H9 (cell line): ENCODE results near the gene KIF13A. TPM values are rescaled to one million over a fixed set of nuclear protein-coding genes. Genes with fewer than 3 reads are reported as not detected.

Experiments
- DNase-seq: peaks from one replicate; pipeline ENCODE4 v3.0.0-alpha.2; 2017
- H2AFZ ChIP-seq: one replicate; pipeline ENCODE4 v1.6.1; 2013; ENCODE audit warnings: mild to moderate bottlenecking, low read length, control low read depth, moderate library complexity
- H2AK5ac ChIP-seq: 2 replicates; pipeline ENCODE4 v1.6.1; 2013; ENCODE audit warnings: low read length, control low read depth, mixed read lengths; ENCODE audit not compliant: insufficient read length
- H2BK120ac ChIP-seq: one replicate; pipeline ENCODE4 v1.6.1; 2013; ENCODE audit warnings: low read depth, mild to moderate bottlenecking, low read length, control low read depth, inconsistent platforms; ENCODE audit not compliant: poor library complexity, severe bottlenecking
- H2BK12ac ChIP-seq: 2 replicates; pipeline ENCODE4 v1.6.1; 2013; ENCODE audit warnings: low read length, control low read depth, mixed read lengths, low read depth; ENCODE audit not compliant: insufficient read length
- H2BK15ac ChIP-seq: 2 replicates; pipeline ENCODE4 v1.6.1; 2013; ENCODE audit warnings: low read depth, low read length, control low read depth
- H2BK20ac ChIP-seq: one replicate; pipeline ENCODE4 v1.6.1; 2013; ENCODE audit warnings: low read depth, mild to moderate bottlenecking, low read length, control low read depth, inconsistent platforms; ENCODE audit not compliant: poor library complexity, severe bottlenecking
- H2BK5ac ChIP-seq: 2 replicates; pipeline ENCODE4 v1.6.1; 2013; ENCODE audit warnings: low read length, control low read depth, mixed read lengths; ENCODE audit not compliant: insufficient read length
- H3K14ac ChIP-seq: 2 replicates; pipeline ENCODE4 v1.6.1; 2013; ENCODE audit warnings: low read length, control low read depth; ENCODE audit not compliant: insufficient read depth
- H3K18ac ChIP-seq: 2 replicates; pipeline ENCODE4 v1.6.1; 2013; ENCODE audit warnings: low read depth, mild to moderate bottlenecking, mixed read lengths, low read length, control low read depth; ENCODE audit not compliant: insufficient read length
- H3K23ac ChIP-seq: 2 replicates; pipeline ENCODE4 v1.6.1; 2013; ENCODE audit warnings: low read length, control low read depth, mixed read lengths, low read depth; ENCODE audit not compliant: insufficient read length
- H3K23me2 ChIP-seq: 2 replicates; pipeline ENCODE4 v1.6.1; 2013; ENCODE audit warnings: low read depth, mild to moderate bottlenecking, mixed read lengths, low read length, control low read depth; ENCODE audit not compliant: insufficient read length, poor library complexity, severe bottlenecking
- H3K27ac ChIP-seq: 2 replicates; pipeline ENCODE4 v1.5.1; 2013; ENCODE audit warnings: low read length, control low read depth, mixed read lengths, low read depth; ENCODE audit not compliant: insufficient read length
- H3K27me3 ChIP-seq: 2 replicates; pipeline ENCODE4 v1.6.1; 2013; ENCODE audit warnings: low read length, control low read depth, inconsistent platforms; ENCODE audit not compliant: insufficient read depth
- H3K4ac ChIP-seq: 2 replicates; pipeline ENCODE4 v1.6.1; 2013; ENCODE audit warnings: low read depth, mild to moderate bottlenecking, control low read depth, inconsistent platforms, low read length, moderate library complexity
- H3K4me1 ChIP-seq: 2 replicates; pipeline ENCODE4 v1.6.1; 2013; ENCODE audit warnings: low read length, control low read depth, inconsistent platforms; ENCODE audit not compliant: insufficient read depth
- H3K4me2 ChIP-seq: 2 replicates; pipeline ENCODE4 v1.6.1; 2013; ENCODE audit warnings: low read length, control low read depth, mixed read lengths; ENCODE audit not compliant: insufficient read length, insufficient read depth
- H3K56ac ChIP-seq: 2 replicates; pipeline ENCODE4 v1.6.1; 2013; ENCODE audit warnings: low read depth, mild to moderate bottlenecking, mixed read lengths, low read length, control low read depth; ENCODE audit not compliant: insufficient read length
- H3K79me1 ChIP-seq: 2 replicates; pipeline ENCODE4 v1.6.1; 2013; ENCODE audit warnings: low read depth, mild to moderate bottlenecking, moderate library complexity, low read length, control low read depth, inconsistent platforms; ENCODE audit not compliant: insufficient read depth, poor library complexity, severe bottlenecking
- H3K79me2 ChIP-seq: 2 replicates; pipeline ENCODE4 v1.6.1; 2013; ENCODE audit warnings: low read length, control low read depth, inconsistent platforms; ENCODE audit not compliant: insufficient read depth
- H3K9ac ChIP-seq: 2 replicates; pipeline ENCODE4 v1.6.1; 2013; ENCODE audit warnings: low read length, control low read depth, mixed read lengths; ENCODE audit not compliant: insufficient read length; ENCODE audit errors: extremely low read depth
- H3K9me3 ChIP-seq: one replicate; pipeline ENCODE4 v1.6.1; 2013; ENCODE audit warnings: low read depth, low read length, inconsistent platforms; ENCODE audit not compliant: control insufficient read depth
- H3T11ph ChIP-seq: one replicate; pipeline ENCODE4 v1.6.1; 2013; ENCODE audit warnings: mild to moderate bottlenecking, low read length, control low read depth, inconsistent platforms
- H4K20me1 ChIP-seq: one replicate; pipeline ENCODE4 v1.6.1; 2013; ENCODE audit not compliant: control insufficient read depth, insufficient read length, insufficient read depth
- H4K5ac ChIP-seq: 2 replicates; pipeline ENCODE4 v1.6.1; 2013; ENCODE audit warnings: low read depth, mild to moderate bottlenecking, mixed read lengths, low read length, control low read depth; ENCODE audit not compliant: insufficient read length
- H4K8ac ChIP-seq: replicated peaks from 2 replicates; pipeline ENCODE4 v1.6.1; 2013; ENCODE audit warnings: low read length, control low read depth, mixed read lengths, low read depth; ENCODE audit not compliant: insufficient read length
- H4K91ac ChIP-seq: 2 replicates; pipeline ENCODE4 v1.6.1; 2013; ENCODE audit warnings: low read depth, mild to moderate bottlenecking, moderate library complexity, mixed read lengths, low read length, control low read depth; ENCODE audit not compliant: insufficient read length
- H3K27ac Mint-ChIP-seq, 3 experiments: 2 replicates in 2 of 3; 3 replicates in 1 of 3; pipeline ENCODE4 v1.8.0; 2020 to 2021; ENCODE audit warnings: mixed read lengths in 3 of 3, mild to moderate bottlenecking in 1 of 3, moderate library complexity in 1 of 3
- H3K27me3 Mint-ChIP-seq: 2 replicates; pipeline ENCODE4 v1.8.0; 2021; ENCODE audit warnings: low read depth, mild to moderate bottlenecking, moderate library complexity, mixed read lengths
- H3K36me3 Mint-ChIP-seq, 3 experiments: 2 replicates in 2 of 3; 3 replicates in 1 of 3; pipeline ENCODE4 v1.8.0; 2020 to 2021; ENCODE audit warnings: low read depth in 3 of 3, mixed read lengths in 3 of 3; ENCODE audit not compliant: insufficient read depth in 1 of 3
- H3K4me1 Mint-ChIP-seq, 2 experiments: 2 replicates each; pipeline ENCODE4 v1.8.0; 2020; ENCODE audit warnings: mixed read lengths in 2 of 2
- H3K4me3 Mint-ChIP-seq, 2 experiments: 2 replicates in 1 of 2; 3 replicates in 1 of 2; pipeline ENCODE4 v1.8.0; 2020 to 2021; ENCODE audit warnings: mild to moderate bottlenecking in 2 of 2, mixed read lengths in 2 of 2, moderate library complexity in 1 of 2
- H3K9me3 Mint-ChIP-seq, 2 experiments: 2 replicates in 1 of 2; 3 replicates in 1 of 2; pipeline ENCODE4 v1.8.0; 2020; ENCODE audit warnings: mild to moderate bottlenecking in 2 of 2, mixed read lengths in 2 of 2, moderate library complexity in 1 of 2
- CTCF ChIP-seq: fragments of 200-600 bp; sonication (generic); conservative IDR thresholded peaks from 3 replicates; pipeline ENCODE4 v1.8.0; 2021; ENCODE audit warnings: antibody characterized with exemption, mild to moderate bottlenecking
- WGBS: extraction: QIAGEN DNeasy Blood & Tissue Kit; methylation state at CpG from one replicate; pipeline ENCODE4 v1.1.7; 2013; ENCODE audit warnings: missing lambda C conversion rate, low lambda C conversion rate, mixed read lengths; ENCODE audit not compliant: insufficient read length; ENCODE audit errors: extremely low coverage; 5-methylcytosine and 5-hydroxymethylcytosine counted together
- total RNA-seq: library from RNA; stranded (reverse); gene quantifications from 2 replicates; pipeline ENCODE4 v1.2.1, GENCODE V29; 2021

Gene KIF13A
- total RNA-seq, 1 experiment from 2014 or later: 38.2 TPM

GRCh38 chr6:17957498-17957897 lies 29.9 kb downstream of the KIF13A start:
- H2BK12ac ChIP-seq: no peak overlapping the region
- no peak for DNase-seq
- no peaks in the 10 kb centered on the region; the same call in 1 of the 2 replicates for H3K4me1 ChIP-seq
- H2BK120ac ChIP-seq: no peak overlapping the region
- Mint-ChIP-seq H3K27me3 (no peaks in the 10 kb centered on the region), H3K9me3 (no peaks in the 10 kb centered on the region), H3K36me3 (peaks cover 0 to 4% (median 0%) of the 10 kb centered on the region in 3 experiments; a peak in 2 of 7 replicates), H3K27ac (peak overlapping the region in 2 of 3 experiments; percentile 61 to 82; a peak in 3 of 7 replicates), H3K4me3 (no peak overlapping the region), H3K4me1 (peaks cover 20 to 26% of the 10 kb centered on the region in 2 experiments)
- no peaks in the 10 kb centered on the region for H4K20me1 ChIP-seq
- no peak overlapping the region for H2AFZ ChIP-seq
- WGBS: no CpG with 5 or more reads among the region's 1 CpG
- no peak overlapping the region for H3K56ac ChIP-seq
- H3K9ac ChIP-seq: no peak overlapping the region
- no peak for TF ChIP-seq CTCF
- H3T11ph ChIP-seq: no peak overlapping the region
- H4K5ac ChIP-seq: no peak overlapping the region
- H3K79me1 ChIP-seq: no peaks in the 10 kb centered on the region
- no peak overlapping the region for H3K18ac ChIP-seq
- no peaks in the 10 kb centered on the region for H3K27me3 ChIP-seq
- H4K91ac ChIP-seq: no peak overlapping the region
- H2BK20ac ChIP-seq: no peak overlapping the region
- H4K8ac ChIP-seq: no peak overlapping the region
- no peaks in the 10 kb centered on the region; the same call in 1 of the 2 replicates for H3K79me2 ChIP-seq
- no peaks in the 10 kb centered on the region for H3K23me2 ChIP-seq
- no peak overlapping the region for H3K27ac ChIP-seq
- no peak overlapping the region for H2AK5ac ChIP-seq
- H2BK5ac ChIP-seq: no peak overlapping the region
- H3K14ac ChIP-seq: no peak overlapping the region
- no peak overlapping the region for H2BK15ac ChIP-seq
- H3K23ac ChIP-seq: no peak overlapping the region
- no peak overlapping the region for H3K4me2 ChIP-seq
- H3K4ac ChIP-seq: no peak overlapping the region
- no peaks in the 10 kb centered on the region for H3K9me3 ChIP-seq
